HG03558 (cell line): ENCODE measurements around the gene HDDC2.
"Not testable (repeated sequence)": the region's sequence is repeated elsewhere in the genome, so short reads cannot be mapped to it uniquely, and the experiment has no call there.

Experiments used
- ATAC-seq: cut with Tn5 transposase; IDR thresholded peaks from one replicate; pipeline ENCODE4 v1.9.1; 2021; ENCODE audit warnings: moderate number of reproducible peaks; ENCODE audit not compliant: unreplicated experiment; ENCODE audit errors: extremely low read depth

Gene HDDC2

DNA sequence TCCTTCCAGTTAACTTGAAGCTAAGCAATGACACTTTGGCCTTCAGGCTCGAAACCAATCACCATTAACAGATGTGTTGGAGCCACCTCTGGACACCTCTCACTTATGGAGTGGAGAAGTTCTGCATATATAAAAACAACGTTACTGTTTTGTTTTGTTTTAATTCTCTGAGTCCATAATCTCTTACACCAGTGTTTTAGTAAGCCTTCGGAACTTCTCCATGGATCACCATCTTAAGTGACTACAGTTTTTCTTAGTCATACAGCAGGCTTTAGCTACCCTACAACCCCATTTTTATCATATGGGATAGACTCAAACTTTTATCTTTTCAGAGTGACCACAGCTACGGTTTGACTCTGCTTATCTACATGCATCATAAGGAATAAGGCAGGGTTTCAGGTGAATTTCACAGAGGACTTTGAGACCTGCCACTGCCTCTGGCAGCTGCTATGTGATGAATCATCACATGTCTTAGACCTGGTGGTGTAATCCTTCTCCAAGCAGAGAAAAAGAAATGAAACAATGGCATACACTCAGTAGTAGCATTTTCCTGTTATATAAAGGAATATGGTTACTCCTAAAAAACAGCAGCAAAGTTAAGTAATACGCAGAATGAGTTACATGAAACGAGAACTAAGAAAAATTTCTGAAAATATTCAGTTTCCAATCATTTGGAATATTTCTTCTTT is 5.5 kb upstream of the HDDC2 start:
- no peak for ATAC-seq

DNA sequence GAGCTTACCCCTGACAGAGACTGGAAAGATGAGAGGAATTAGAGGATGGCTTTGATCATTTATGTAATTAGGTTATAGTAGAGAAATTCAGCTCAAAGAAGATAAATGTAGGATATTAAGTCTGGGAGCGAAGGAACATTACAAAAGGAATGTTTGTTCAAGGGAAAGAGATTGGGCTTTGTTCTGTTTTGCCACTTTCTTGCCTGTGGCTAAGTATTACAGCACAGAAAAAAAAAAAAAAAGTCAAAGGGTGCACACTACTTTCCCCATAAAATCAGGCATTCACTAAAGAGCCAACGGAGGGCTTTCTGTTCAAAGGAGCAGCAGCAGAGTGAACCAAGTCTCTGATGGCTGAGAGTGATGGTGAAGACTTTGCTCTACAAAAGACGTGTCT is 5.0 kb upstream of the HDDC2 start:
- ATAC-seq: no peak

DNA sequence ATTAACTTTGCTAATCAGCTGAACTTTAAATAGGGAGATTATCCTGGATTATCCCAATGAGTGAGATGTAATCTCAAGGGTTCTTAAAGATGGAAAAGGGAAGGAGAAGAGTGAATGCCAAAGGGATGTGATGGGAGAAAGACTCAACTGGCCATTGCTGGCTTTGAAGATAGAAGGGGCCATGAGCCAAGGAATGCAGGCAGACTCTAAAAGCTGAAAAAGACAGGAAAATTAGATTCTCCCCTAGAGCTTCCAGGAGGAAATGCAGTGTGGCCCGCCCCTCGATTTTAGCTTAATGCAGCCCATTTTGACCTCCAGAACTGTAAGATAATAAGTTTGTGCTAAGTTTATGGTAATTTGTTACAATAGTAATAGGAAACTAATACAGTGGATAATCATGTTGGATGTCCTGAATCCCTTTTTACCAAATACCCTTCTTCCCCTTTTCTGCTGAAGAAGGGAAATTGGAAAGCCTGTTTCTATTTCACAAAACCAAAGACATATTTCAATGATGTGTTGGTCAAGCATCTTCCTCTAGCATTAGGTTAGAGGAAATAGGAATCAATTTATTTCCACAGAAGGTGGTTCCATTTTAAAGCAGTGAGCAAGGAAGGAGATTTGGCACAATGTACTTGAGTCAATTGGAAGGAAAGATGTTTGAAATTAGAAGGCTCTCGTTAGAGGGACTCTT is 3.3 kb upstream of the HDDC2 start:
- ATAC-seq: no peak

DNA sequence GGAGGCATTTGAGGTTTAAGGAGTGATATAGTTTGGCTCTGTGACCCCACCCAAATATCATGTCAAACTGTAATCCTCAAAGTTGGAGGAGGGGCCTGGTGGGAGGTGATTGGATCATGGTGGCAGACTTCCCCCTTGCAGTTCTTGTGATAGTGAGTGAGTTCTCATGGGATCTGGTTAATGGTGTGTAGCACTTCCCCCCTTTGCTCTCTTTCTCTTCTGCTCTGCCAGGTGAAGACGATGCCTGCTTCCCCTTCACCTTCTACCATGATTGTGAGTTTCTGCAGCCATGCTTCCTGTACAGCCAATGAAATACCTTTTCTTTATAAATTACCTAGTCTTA is 1.7 kb upstream of the HDDC2 start:
- ATAC-seq: no peak

DNA sequence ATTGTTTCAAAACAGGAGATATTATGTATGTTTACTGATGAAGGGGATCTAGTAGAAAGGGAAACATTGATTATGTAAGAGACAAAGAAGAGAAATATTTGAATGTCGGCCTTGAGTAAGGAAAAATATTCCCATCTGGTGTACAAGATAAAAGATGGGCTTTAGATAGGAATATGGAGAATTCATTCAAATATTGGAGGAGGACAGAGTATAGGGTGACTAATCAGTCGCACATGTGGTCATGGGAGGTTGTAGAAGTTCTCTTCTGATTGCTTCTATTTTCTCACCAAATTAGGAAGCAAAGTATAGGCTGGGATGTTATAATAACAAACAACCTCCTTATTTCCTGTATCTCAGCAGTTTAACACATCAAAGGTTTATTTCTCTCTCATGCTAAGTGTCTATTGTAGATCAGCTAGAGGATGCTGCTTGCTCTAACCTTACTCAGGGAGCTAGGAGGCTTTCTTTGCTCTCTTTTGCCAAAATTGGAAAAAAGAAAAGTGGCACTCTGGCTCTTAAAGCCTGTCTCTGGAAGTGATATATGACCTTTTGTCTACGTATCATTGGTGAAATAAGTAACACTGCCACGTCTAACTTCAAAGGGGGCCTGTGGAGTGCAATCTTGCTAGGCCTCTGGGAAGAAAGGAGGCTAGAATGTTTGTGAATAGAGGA is 1.2 kb upstream of the HDDC2 start:
- ATAC-seq: no peak

DNA sequence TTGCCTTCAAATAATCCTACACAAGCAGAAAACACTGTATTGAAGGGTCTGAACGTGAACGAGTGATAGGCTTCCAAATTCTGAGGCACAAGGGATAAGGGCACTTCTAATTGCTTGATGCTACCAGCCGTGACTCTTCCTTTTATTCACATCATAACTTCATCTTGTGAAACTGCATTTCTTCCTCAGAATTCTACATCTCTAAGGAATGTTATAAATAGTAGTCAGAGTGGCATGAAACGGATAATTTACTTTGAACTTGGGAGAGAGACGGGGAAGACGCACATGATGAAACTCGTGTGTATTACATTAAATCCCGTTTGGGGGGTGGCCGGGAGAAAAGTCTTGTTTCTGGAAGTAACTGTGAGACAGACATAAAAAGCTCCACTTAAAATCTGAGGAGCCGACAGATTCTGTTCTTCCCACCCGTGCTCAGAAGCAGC is 754 bp downstream of the HDDC2 start:
- no peak for ATAC-seq

DNA sequence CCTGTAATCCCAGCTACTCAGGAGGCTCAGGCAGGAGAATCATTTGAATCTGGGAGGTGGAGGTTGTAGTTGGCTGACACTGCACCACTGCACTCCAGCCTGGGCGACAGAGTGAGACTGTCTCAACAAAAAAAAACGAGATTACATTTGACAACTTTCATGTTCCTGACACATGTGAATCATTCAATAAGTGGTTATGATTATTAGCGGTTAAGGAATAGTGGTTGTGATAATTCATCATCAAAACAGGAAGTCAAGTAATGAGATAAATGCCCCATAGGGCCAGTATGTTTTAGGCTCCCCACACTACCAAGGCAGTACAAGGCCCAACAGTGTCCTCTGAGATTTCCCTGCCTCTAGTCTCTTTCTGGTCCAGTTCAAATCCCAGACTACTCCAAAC is 2.5 kb downstream of the HDDC2 start:
- no peak for ATAC-seq

DNA sequence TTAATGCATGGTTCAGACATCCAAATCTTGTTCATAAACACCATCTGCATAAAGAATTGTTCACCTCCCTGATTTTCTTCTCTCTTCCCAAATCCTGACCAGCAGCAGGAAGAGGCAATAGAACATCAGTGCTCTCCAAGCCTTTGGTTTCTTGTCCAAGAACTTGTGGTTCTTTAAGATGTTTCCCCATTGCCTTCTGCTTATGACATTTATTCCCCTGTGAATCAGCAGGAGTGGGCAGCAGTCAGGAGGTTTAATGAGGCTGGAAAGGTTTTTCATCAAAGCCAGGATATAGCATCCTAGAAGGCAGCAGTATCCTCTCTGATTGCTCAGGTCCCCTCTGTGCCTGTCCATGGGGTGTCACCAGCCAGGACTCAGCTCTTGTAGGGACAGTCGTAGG is 5.3 kb downstream of the HDDC2 start:
- ATAC-seq: no peak

DNA sequence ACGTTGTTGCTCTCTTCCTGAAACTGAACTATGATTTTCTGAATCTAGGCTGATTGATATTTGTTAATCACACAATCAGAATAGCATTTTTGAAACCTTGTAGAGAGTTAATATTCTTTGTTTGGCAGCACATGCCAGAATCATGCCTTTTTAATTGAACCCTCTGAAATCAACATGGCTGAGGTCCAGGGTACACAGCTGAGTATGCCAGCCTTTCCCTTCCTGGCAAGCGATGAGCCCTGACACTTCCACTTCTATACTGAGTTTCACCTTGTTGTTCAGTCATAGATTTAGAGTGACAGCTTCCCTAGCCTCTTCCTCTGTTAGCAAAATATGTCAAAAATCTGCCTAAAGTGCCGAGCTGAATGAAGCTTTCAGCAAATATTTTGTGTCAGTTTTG is 6.8 kb downstream of the HDDC2 start:
- no peak for ATAC-seq

DNA sequence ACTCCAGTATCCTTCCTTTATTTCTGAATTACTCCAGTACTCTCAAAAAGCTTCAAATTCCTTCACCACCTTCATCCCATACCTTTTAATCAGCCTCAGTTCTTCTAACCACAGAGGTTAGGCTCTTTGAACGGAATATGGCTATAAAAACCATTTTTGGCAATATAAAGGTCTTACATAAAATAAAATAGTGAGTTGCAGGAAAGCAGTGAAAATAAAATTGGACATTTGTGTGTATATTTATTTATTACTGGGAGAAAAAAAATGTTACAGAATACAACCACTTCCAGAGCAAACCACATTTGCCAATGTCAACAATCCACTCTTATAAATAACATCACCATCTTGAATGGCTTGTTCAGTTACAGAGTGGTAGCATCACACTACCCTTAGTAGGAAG is 7.7 kb downstream of the HDDC2 start:
- no peak for ATAC-seq

DNA sequence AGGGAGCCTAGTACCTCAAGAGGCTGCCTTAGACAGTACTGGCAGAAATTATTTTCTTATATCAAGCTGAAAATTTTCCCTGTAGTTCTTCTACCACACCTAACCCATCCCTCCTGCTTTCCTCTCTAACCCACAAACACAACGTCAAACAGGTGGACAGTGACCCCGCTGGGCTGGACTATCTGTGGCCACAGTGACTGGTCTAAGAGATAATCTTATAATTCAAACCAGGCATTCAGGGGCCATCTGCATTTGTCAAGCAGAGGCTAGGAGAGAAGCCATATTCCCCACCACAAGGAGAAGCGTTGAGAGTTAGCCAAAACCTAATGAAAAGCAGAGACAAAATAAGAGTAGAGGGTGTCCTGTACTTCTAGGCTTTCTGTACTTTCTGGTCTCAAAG is 8.2 kb downstream of the HDDC2 start:
- ATAC-seq: no peak

DNA sequence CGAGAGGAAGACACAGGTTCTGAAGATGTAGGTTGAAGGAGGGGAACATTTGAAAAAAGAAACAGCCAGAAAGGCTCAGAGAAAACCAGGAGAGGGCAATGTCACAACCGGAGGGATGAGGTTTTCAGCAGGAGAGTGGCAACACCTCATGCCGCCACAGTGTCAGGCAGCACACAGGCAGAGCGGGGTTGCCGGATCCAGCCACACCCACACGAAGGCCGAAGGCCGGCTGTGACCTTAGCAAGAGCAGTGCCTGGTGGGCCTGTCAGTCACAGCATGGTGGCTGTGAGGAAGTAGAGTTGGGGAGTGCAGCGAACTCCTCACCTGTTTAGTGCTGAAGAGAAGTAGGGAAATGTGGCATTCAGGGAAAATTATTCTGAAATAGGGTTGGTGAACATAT is 14.0 kb downstream of the HDDC2 start:
- ATAC-seq: no peak

DNA sequence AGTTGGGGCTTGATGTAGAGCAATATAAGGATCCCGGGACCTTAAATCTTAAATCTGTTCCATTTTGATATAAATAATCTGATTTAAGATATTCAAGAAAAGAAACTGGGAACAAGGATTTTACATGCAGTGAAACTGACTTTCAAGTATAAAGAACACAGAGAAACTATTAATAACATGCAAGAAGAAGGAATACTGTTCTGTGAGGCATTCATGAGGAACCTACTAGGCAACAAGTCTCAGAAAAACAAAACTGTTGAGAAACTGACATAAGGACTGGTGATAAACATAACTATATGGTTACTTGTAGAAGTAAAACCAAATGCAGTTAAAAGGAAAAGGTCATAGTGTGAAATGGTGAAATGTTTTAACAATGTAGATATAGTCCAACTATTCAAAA is 15.8 kb downstream of the HDDC2 start:
- no peak for ATAC-seq

DNA sequence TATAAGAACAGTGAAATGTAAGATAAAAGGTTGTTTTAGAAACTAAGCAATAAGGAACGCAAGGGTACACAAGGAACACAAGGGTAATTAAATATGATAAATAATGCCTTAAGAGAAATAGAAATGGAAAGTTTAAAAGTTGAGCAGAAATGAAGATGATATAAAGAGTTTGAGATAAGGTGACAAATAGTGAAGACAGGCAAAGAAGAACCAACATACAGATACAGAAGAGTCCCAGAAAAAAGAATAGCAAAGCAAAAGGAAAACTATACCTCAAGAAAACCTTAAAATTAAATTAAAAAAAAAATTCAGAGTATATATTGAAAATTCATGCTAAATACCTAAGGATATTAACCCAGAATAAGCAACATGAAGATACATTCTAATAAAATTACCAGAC is 16.4 kb downstream of the HDDC2 start:
- ATAC-seq: no peak

DNA sequence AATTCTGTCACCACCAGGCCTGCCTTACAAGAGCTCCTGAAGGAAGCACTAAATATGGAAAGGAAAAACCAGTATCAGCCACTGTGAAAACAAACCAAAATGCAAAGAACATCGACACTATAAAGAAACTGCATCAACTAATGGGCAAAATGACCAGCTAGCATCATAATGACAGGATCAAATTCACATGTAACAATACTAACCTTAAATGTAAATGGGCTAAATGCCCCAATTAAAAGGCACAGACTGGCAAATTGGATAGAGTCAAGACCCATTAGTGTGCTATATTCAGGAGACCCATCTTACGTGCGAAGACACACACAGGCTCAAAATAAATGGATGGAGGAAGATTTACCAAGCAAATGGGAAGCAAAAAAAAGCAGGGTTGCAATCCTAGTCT is 19.3 kb downstream of the HDDC2 start:
- ATAC-seq: not testable (repeated sequence)

DNA sequence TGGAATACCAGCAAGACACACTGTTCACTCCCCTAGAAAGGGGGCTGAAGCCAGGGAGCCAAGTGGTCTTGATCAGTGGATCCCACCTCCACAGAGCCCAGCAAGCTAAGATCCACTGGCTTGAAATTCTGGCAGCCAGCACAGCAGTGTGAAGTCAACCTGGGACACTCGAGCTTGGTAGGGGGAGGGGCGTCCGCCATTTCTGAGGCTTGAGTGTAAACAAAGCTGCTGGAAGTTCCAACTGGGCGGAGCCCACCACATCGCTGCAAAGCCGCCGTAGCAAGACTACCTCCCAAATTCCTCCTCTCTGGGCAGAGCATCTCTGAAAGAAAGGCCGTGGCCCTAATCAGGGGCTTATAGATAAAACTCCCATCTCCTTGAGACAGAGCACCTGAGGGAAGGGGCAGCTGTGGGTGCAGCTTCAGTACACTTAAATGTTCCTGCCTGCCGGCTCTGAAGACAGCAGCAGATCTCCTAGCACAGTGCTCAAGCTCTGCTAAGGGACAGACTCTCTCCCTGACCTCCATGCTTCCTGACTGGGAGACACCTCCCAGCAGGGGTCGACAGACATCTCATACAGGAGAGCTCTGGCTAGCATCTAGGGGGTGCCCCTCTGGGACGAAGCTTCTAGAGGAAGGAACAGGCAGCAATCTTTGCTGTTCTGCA is 21.3 kb downstream of the HDDC2 start:
- not testable (repeated sequence) for ATAC-seq

DNA sequence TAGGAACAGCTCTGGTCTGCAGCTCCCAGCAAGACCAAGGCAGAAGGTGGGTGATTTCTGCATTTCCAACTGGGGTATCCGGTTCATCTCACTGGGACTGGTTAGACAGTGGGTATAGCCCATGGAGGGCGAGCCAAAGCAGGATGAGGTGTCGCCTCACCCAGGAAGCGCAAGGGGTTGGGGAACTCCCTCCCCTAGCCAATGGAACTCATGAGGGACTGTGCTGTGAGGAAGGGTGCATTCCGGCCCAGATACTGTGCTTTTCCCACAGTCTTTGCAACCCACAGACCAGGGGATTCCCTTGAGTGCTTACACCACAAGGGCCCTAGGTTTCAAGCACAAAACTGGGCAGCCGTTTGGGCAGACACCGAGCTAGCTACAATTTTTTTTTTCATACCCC is 21.8 kb downstream of the HDDC2 start:
- ATAC-seq: no peak

DNA sequence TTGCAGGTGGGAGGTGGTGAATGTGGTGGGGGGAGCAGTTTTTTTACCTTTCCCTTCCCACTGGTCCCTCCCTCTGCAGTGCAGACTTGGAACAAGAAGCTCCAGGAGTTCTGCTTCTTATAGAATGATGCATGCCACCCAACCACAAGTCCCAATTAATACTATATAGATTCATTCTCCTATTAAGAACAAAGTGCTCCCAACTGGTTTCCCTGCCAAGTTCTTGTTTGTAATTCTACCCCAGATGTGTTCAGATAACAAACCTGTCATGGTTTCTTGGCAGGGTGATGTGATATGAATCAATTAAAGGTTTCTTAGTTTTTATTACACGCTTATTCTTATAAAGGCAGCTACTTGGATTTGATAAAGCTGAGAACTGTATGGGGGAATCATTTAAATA is 23.9 kb downstream of the HDDC2 start:
- ATAC-seq: no peak

DNA sequence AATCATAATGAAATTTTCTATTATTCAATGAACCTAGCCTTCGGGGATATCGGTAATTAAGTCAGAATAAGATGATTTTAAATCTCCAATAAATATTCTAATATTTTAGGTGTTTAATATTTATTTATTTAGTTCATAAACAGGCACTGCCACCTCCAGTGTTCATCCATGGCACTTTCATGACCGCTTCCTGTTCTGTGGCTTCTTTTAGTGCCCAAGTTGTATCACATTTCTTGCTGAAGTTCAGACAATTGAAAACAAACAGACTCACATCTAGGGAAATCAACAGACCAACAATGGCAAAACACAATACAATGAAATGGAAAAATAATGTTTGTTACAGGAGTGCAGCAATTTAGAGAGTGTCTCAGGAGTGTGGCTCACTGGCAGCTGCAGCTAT is 26.0 kb downstream of the HDDC2 start:
- ATAC-seq: no peak

DNA sequence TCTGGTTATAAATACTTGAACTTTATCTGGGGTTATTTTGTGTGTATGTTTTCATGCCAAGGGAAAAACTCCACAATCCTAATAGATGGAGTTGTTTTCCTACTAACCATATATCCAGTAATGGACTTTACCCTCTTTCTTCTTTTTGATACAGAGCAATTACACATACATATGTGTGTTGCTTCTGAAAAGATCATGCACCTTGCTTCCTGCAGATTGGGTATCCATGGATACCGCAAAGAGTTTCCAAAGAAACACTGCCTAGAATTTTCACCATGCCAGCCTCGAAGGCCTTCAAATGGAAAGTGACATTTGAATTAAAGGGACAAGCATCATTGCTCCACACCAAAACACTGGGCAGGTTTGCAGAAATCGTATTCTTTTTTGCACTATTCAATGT is 26.8 kb downstream of the HDDC2 start:
- ATAC-seq: no peak

DNA sequence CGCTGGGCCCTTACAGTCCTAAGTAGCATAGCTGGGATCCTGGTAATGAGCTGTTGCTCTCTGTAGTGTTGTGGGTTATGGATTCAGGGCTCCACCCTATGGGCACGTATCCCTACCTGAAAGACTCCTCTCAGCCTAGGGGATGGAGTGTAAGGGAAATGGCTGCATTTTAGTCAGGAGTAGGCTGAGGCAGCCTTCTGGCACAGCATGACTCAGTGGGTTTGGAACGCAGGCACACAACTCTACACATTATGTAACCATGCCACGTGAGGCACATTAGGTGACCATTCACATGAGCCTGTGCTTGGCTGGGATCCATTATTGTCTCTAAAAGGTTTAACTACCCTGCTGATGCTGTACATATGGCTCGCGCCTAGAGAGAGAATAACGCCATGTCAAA is 27.8 kb downstream of the HDDC2 start:
- ATAC-seq: no peak
